Sigmoid colon (tissue), 7 donors: ENCODE data around the gene LTA. TPM values are rescaled to one million over a fixed set of nuclear protein-coding genes. Genes with fewer than 3 reads are reported as not detected.
"Not testable (repeated sequence)": the region's sequence is repeated elsewhere in the genome, so short reads cannot be mapped to it uniquely, and the experiment has no call there.

Source experiments
- DNase-seq: peaks from one replicate; pipeline ENCODE4 v3.0.0-alpha.2; 2019
- H3K27ac ChIP-seq, 4 donors: fragments of 200-600 bp; sonication (generic); one replicate each; pipeline ENCODE4 v1.5.1; 2016 to 2019; ENCODE audit warnings: mild to moderate bottlenecking in 1 of 4
- H3K27me3 ChIP-seq, 3 donors: fragments of 200-600 bp; sonication (generic); one replicate each; pipeline ENCODE4 v1.5.1; 2019; ENCODE audit warnings: mild to moderate bottlenecking in 1 of 3
- H3K36me3 ChIP-seq, 4 donors: fragments of 200-600 bp; sonication (generic); one replicate each; pipeline ENCODE4 v1.5.1; 2016 to 2019
- H3K4me1 ChIP-seq, 4 donors: fragments of 200-600 bp; sonication (generic); one replicate each; pipeline ENCODE4 v1.5.1; 2017 to 2019
- H3K4me3 ChIP-seq, 4 donors: fragments of 200-600 bp; sonication (generic); one replicate each; pipeline ENCODE4 v1.5.1; 2017 to 2019; ENCODE audit warnings: mild to moderate bottlenecking in 2 of 4, moderate library complexity in 1 of 4
- H3K9me3 ChIP-seq, 4 donors: fragments of 200-600 bp in 3 of 4; sonication (generic) in 3 of 4; one replicate each; pipeline versions ENCODE4 v1.5.1 to v1.6.1; 2013 to 2019
- CTCF ChIP-seq, 4 experiments: fragments of 450-650 bp in 3 of 4; fragments of 200-600 bp in 1 of 4; IDR thresholded peaks; one replicate each; pipeline ENCODE4 v1.5.1; 2016 to 2019; ENCODE audit warnings: antibody characterized with exemption in 4 of 4, mild to moderate bottlenecking in 3 of 4, moderate library complexity in 2 of 4
- EP300 ChIP-seq, 4 donors: sonication (generic); formaldehyde crosslinking; IDR thresholded peaks; one replicate each; pipeline ENCODE4 v1.6.1; 2017; ENCODE audit warnings: antibody characterized with exemption in 4 of 4
- POLR2A ChIP-seq, 2 donors: fragments of 450-650 bp; IDR thresholded peaks; one replicate each; pipeline ENCODE4 v1.6.1; 2016; ENCODE audit warnings: antibody characterized with exemption in 2 of 2, mild to moderate bottlenecking in 2 of 2, moderate library complexity in 2 of 2
- POLR2AphosphoS5 ChIP-seq, 4 donors: sonication (generic); formaldehyde crosslinking; IDR thresholded peaks; one replicate each; pipeline ENCODE4 v1.6.1; 2017; ENCODE audit warnings: antibody characterized with exemption in 4 of 4
- WGBS, 2 donors: extraction: QIAGEN DNeasy Blood & Tissue Kit; methylation state at CpG; one replicate each; pipeline ENCODE4 v1.1.7; 2013; 5-methylcytosine and 5-hydroxymethylcytosine counted together
- intact Hi-C: fragments of 100-400 bp; cut with DNase I; formaldehyde crosslinking; loops from one replicate; pipeline ENCODE4 v1.15.1; 2023
- polyA plus RNA-seq, 3 donors: library from polyadenylated mRNA; stranded (reverse); fragments of 200-250 nt; gene quantifications; one replicate each; pipeline ENCODE4 v1.2.3, GENCODE V29; 2013
- total RNA-seq, 4 donors: library from RNA; depleted of rRNA; stranded (reverse); fragments of >200 nt; gene quantifications; one replicate each; pipeline ENCODE4 v1.1.0, GENCODE V29; 2016
- donor health status: healthy with polysubstance abuse.
- donor health status: Bipolar disorder and iron deficiency.
- donor health status: healthy.

The LTA gene
- total and polyA plus RNA-seq, 7 donors: 3.6 TPM; not detected in 6

DNA sequence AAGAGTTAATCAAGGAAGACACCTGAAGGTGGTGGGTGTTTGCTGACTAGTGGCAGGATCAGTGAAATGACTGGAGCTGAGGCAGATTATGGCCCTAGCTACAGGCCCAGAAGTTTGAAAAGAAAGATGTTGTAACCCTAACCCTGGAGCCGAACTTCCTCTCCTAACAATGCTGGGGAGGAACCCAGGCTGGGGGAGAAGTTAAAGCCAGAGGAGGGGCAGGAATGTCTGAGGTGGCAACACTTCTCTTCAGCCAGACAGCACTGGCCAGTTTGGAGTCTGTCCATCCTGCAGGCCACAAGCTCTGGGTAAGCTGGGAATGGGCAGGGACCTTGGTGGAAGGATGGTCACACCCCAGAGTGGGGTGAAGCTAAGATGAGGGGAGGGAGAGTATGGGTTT lies 13.9 kb downstream of the LTA start, which contains the start of gene LST1:
Gene LST1, plus strand, starts transcription at position 270 of the 400 bp plus-strand sequence. CDS start 1,023 bp downstream, outside the sequence.
- peak within 1 kb of the TSS in 1 of 4 donors; percentile 12 for H3K4me3 ChIP-seq
- 41 to 73% methylated on average over 1 of the region's 1 CpG for WGBS, 2 donors
- TF ChIP-seq CTCF (IDR thresholded peaks at IDR 0.05): no peak
- no peak for TF ChIP-seq POLR2AphosphoS5 (IDR thresholded peaks at IDR 0.05)
- TF ChIP-seq EP300 (IDR thresholded peaks at IDR 0.05): no peak
- TF ChIP-seq POLR2A (IDR thresholded peaks at IDR 0.05): no peak

DNA sequence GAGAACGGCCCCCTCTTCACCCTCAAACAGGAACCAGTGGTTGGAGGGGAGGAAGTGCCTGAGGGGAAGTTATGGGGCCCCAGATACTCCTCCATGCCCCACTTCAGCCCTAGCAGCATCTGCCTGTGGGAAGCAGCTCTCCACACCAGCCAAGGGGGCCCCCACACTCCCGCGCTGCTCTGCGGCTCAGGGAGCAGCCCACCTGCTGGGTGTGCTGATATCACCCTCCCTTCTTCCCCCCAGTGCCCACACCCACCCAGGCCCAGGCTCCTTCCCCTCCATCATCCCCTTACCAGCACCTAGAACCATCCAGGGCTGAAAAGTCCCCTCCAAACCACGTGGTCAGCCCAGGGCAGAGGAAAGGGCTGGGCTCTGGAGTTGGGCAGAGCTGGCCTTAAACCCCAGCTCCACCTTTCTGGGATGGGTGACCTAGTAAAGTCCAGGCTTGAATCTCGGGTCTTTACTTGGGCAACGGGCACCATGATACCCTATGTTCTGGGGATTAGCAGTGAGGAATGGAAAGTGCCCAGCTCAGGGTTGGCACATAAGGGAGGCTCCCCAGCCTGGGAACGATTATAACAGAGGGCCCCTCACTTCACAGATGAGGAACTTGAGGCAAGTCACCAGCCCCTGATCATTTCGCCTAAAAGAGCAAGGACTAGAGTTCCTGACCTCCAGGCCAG lies 14.7 kb downstream of the LTA start:
- intact Hi-C loops: no loop called here
- DNase-seq: no peak
- TF ChIP-seq POLR2A (IDR thresholded peaks at IDR 0.05) (no peak), EP300 (IDR thresholded peaks at IDR 0.05) (no peak), POLR2AphosphoS5 (IDR thresholded peaks at IDR 0.05) (no peak), CTCF (IDR thresholded peaks at IDR 0.05) (no peak)
- H3K9me3 ChIP-seq: no peaks in the 10 kb centered on the region
- WGBS, 2 donors: 42 to 64% methylated on average over 9 of the region's 9 CpGs
- H3K4me3 ChIP-seq: peak overlapping the region in 1 of 4 donors; percentile 12
- H3K36me3 ChIP-seq: no peaks in the 10 kb centered on the region
- H3K27ac ChIP-seq: peak overlapping the region in 3 of 4 donors; percentile 14 to 20 (median 20)
- H3K4me1 ChIP-seq: peaks cover 0 to 6% (median 4%) of the 10 kb centered on the region in 4 donors
- peaks cover 0 to 12% (median 5%) of the 10 kb centered on the region in 3 donors for H3K27me3 ChIP-seq

More for the DNA sequence above, 13.9 kb downstream of the LTA start, which contains the start of gene LST1:
- H3K27ac ChIP-seq: peak within 1 kb of the TSS in 3 of 4 donors; percentile 14 to 20 (median 20)
- H3K4me1 ChIP-seq: peaks cover 0 to 10% (median 9%) of the 10 kb centered on the region in 4 donors
- H3K36me3 ChIP-seq: no peaks in the 10 kb centered on the region
- intact Hi-C loops: no loop called here
- DNase-seq: no peak
- H3K27me3 ChIP-seq: peaks cover 0 to 12% (median 5%) of the 10 kb centered on the region in 3 donors
- no peaks in the 10 kb centered on the region for H3K9me3 ChIP-seq

DNA sequence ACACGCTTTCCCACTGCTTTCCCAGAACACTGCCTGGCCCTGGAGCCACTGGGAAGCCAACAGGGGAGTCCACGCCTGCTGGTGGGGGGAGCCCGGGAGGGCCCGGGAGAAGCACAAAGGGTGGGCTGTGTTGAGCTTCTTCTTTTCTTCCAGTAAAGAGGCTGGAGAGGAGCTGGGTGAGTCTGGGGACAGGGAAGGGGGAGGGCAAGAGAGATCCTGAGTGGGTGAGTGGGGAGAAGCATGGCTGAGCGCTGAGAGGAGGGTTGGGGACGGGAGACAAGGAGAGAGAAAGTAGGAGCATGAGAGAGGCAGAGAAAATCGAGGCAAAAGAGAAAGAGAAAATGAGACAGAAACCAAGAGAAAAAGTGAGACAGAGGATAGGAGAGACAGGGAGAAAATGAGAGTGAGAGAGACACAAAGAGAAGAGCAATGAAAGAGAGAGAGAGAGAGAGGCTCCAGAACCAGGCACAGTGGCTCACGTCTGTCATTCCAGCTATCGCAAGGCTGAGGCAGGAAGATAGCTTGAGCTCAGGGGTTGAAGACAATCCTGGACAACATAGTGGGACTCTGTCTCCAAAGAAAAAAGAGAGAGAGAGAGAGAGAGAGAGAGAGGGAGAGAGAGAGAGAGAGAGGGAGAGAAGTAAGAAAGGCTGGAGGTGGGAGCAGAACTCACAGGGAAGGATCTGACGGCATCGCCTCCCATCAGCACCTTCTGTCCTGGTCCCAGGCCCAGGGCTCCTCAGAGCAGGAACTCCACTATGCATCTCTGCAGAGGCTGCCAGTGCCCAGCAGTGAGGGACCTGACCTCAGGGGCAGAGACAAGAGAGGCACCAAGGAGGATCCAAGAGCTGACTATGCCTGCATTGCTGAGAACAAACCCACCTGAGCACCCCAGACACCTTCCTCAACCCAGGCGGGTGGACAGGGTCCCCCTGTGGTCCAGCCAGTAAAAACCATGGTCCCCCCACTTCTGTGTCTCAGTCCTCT lies 16.0 kb downstream of the LTA start:
- intact Hi-C loops: no loop called here
- Histone ChIP-seq H3K9me3 (no peaks in the 10 kb centered on the region), H3K27ac (peak overlapping the region in 1 of 4 donors; percentile 20), H3K4me3 (peak overlapping the region in 1 of 4 donors; percentile 12), H3K4me1 (no peaks in the 10 kb centered on the region), H3K36me3 (no peaks in the 10 kb centered on the region), H3K27me3 (peaks cover 0 to 12% (median 5%) of the 10 kb centered on the region in 3 donors)
- no peak for DNase-seq
- 52 to 69% methylated on average over 12 of the region's 12 CpGs for WGBS, 2 donors
- TF ChIP-seq POLR2AphosphoS5 (IDR thresholded peaks at IDR 0.05) (no peak), POLR2A (IDR thresholded peaks at IDR 0.05) (no peak), EP300 (IDR thresholded peaks at IDR 0.05) (no peak), CTCF (IDR thresholded peaks at IDR 0.05) (no peak)

DNA sequence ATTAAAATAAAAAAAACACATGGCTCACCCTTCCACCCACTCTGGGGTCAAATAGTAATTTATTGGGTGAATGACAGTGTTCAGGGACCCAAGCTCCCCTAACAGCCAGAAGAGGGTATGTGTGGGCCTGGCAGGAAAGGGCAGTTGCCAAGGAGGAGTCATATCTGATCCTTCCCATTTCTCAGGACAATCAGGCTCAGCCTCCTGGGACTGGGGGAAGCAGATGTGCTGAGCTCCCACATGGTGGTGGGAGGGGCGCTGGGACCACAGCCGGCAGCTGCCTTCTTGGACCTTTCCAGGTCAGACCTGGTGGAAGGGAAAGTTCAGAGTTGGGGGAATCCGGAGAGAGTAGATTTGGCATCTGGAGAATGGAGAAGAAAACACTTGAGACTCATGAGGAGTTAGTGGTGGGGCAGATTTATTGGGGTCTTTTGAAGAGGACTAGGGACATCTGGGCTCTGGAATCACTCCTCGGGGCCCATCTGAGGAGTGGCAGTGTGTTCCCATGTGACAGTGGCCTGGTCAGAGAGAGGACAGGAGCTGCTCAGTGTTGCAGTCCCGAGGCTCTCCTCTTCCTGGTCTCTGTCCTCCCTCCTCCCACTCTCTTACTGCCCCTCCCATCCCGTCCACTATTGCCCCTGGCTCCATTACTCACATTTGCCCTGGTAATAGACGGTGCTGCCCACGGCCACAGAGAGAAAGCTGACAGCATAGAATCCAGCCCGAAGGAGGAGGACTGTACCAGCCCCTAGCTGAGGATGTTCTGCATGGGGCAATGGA lies 17.0 kb downstream of the LTA start:
- Histone ChIP-seq H3K27me3 (peaks cover 0 to 12% (median 5%) of the 10 kb centered on the region in 3 donors), H3K9me3 (no peaks in the 10 kb centered on the region), H3K4me3 (no peak overlapping the region), H3K27ac (no peak overlapping the region), H3K36me3 (no peaks in the 10 kb centered on the region), H3K4me1 (no peaks in the 10 kb centered on the region)
- no peak for DNase-seq
- TF ChIP-seq POLR2A (IDR thresholded peaks at IDR 0.05): no peak
- no peak for TF ChIP-seq CTCF (IDR thresholded peaks at IDR 0.05)
- no peak for TF ChIP-seq POLR2AphosphoS5 (IDR thresholded peaks at IDR 0.05)
- TF ChIP-seq EP300 (IDR thresholded peaks at IDR 0.05): no peak
- intact Hi-C loops: no loop called here
- 58 to 59% methylated on average over 9 of the region's 9 CpGs for WGBS, 2 donors

DNA sequence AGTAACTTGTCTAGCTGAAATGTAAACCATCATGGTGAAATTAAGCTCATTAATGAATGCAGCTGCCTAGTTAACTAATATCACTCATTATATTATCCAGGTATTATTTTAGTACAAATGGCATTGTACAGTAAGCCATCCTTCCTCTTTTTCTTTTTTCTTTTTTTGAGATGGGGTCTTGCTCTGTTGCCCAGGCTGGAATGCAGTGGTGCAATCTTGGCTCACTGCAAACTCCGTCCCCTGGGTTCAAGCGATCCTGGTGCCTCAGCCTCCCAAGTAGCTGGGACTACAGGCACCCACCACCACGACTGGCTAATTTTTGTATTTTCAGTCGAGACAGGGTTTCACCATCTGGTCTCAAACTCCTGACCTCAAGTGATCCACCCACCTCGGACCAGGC lies 18.6 kb downstream of the LTA start:
- H3K36me3 ChIP-seq, H3K9me3 ChIP-seq, H3K4me1 ChIP-seq, H3K27ac ChIP-seq, H3K4me3 ChIP-seq, DNase-seq, intact Hi-C loops: not testable (repeated sequence)
- peaks cover 0 to 12% (median 5%) of the 10 kb centered on the region in 3 donors for H3K27me3 ChIP-seq
- 83 to 87% methylated on average over 5 of the region's 5 CpGs for WGBS, 2 donors
